Peyer's patch (tissue), 4 donors: Measurements from ENCODE around the gene SDHAF2. TPM values are rescaled to one million over a fixed set of nuclear protein-coding genes. Genes with fewer than 3 reads are reported as not detected.

Source experiments
- DNase-seq, 3 donors: peaks; one replicate each; pipeline ENCODE4 v3.0.0-alpha.2; 2017 to 2019
- H3K27ac ChIP-seq, 4 donors: fragments of 200-600 bp; sonication (generic); one replicate each; pipeline ENCODE4 v1.5.1; 2016 to 2019
- H3K27me3 ChIP-seq, 2 donors: fragments of 200-600 bp; sonication (generic); one replicate each; pipeline ENCODE4 v1.5.1; 2019
- H3K36me3 ChIP-seq, 3 donors: fragments of 200-600 bp; sonication (generic); one replicate each; pipeline ENCODE4 v1.5.1; 2016 to 2019
- H3K4me1 ChIP-seq, 4 donors: fragments of 200-600 bp; sonication (generic); one replicate each; pipeline ENCODE4 v1.5.1; 2016 to 2019
- H3K4me3 ChIP-seq, 4 donors: fragments of 200-600 bp; sonication (generic); 1 replicate in 3 of 4; 2 replicates in 1 of 4; pipeline ENCODE4 v1.5.1; 2016 to 2019; ENCODE audit warnings: mild to moderate bottlenecking in 1 of 4
- H3K9me3 ChIP-seq, 4 donors: fragments of 200-600 bp; sonication (generic); one replicate each; pipeline ENCODE4 v1.5.1; 2016 to 2019; ENCODE audit warnings: mild to moderate bottlenecking in 1 of 4
- POLR2A ChIP-seq, 2 donors: fragments of 450-650 bp; IDR thresholded peaks; one replicate each; pipeline ENCODE4 v1.5.1; 2017; ENCODE audit warnings: antibody characterized with exemption in 2 of 2, mild to moderate bottlenecking in 2 of 2, moderate library complexity in 2 of 2
- total RNA-seq, 4 donors: library from RNA; depleted of rRNA; stranded (reverse); fragments of >200 nt; gene quantifications; one replicate each; pipeline ENCODE4 v1.1.0, GENCODE V29; 2016
- TF ChIP-seq, protein P1 (sequence below), 6 experiments: fragments of 450-650 bp in 4 of 6; fragments of 200-600 bp in 2 of 6; sonication (generic) in 1 of 6; IDR thresholded peaks; one replicate each; pipeline ENCODE4 v1.5.1; 2017 to 2019; ENCODE audit warnings: antibody characterized with exemption in 6 of 6, mild to moderate bottlenecking in 3 of 6, moderate library complexity in 1 of 6

The SDHAF2 gene
- total RNA-seq, 4 donors from 2014 or later = 54.5 to 92.4 (median 70.5) TPM

DNA sequence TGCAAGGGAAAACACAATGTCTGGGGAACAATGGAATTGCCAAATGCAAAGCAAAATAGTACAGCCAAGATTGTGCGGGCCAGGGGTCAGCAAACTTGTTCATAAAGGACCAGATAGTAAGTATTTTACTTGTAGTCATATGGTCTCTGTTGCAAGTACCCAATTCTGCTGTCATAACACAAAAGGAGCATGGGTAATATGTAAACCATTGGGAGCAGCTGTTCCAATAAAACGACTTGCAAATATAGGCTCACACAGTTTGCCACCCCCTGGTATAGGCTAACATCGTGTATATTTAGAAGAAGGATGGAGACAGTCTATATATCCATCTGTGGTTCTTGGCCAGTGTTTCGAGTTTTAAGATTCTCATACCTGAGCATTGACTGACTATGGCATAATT lies 15.6 kb downstream of the SDHAF2 start:
- H3K27me3 ChIP-seq = no peaks in the 10 kb centered on the region
- H3K36me3 ChIP-seq = peaks cover 0 to 78% (median 0%) of the 10 kb centered on the region in 3 donors
- H3K4me1 ChIP-seq = no peaks in the 10 kb centered on the region
- DNase-seq = no peak
- H3K27ac ChIP-seq = no peak overlapping the region
- no peaks in the 10 kb centered on the region for H3K9me3 ChIP-seq
- no peak overlapping the region for H3K4me3 ChIP-seq
- TF ChIP-seq, protein P1, sequence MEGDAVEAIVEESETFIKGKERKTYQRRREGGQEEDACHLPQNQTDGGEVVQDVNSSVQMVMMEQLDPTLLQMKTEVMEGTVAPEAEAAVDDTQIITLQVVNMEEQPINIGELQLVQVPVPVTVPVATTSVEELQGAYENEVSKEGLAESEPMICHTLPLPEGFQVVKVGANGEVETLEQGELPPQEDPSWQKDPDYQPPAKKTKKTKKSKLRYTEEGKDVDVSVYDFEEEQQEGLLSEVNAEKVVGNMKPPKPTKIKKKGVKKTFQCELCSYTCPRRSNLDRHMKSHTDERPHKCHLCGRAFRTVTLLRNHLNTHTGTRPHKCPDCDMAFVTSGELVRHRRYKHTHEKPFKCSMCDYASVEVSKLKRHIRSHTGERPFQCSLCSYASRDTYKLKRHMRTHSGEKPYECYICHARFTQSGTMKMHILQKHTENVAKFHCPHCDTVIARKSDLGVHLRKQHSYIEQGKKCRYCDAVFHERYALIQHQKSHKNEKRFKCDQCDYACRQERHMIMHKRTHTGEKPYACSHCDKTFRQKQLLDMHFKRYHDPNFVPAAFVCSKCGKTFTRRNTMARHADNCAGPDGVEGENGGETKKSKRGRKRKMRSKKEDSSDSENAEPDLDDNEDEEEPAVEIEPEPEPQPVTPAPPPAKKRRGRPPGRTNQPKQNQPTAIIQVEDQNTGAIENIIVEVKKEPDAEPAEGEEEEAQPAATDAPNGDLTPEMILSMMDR (IDR thresholded peaks at IDR 0.05) = no peak
- TF ChIP-seq POLR2A (IDR thresholded peaks at IDR 0.05) = no peak

DNA sequence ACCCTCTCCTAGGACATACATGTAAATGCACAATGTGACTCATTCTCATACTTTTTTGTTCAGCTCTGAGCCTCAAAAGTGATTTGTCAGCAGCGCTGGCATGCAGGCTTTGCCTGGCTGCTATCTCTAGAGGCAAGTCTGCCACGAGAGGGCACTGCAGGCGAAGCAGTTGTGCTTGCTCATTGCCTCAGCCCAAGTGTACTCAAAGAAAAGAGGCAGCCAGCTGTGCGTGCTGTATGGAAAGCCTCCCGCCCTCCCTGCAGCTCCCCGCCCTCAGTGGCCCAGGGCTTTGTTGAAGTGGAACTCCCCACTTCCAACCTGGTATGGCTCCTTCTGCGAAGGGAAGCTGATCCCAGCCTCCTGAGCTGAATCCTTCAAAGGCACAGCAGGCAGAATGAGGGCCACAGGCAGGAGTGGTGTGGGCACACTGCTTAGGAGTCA lies 16.3 kb downstream of the SDHAF2 start:
- H3K27ac ChIP-seq = no peak overlapping the region
- TF ChIP-seq POLR2A (IDR thresholded peaks at IDR 0.05) = no peak
- TF ChIP-seq, protein P1 (IDR thresholded peaks at IDR 0.05) = peak in 4 of 6 experiments; percentile 76 to 84 (median 80)
- no peaks in the 10 kb centered on the region for H3K4me1 ChIP-seq
- H3K9me3 ChIP-seq = no peaks in the 10 kb centered on the region
- H3K36me3 ChIP-seq = peaks cover 0 to 75% (median 0%) of the 10 kb centered on the region in 3 donors
- H3K27me3 ChIP-seq = no peaks in the 10 kb centered on the region
- H3K4me3 ChIP-seq = no peak overlapping the region
- DNase-seq = peak; percentile 69 to 90 (median 89)

DNA sequence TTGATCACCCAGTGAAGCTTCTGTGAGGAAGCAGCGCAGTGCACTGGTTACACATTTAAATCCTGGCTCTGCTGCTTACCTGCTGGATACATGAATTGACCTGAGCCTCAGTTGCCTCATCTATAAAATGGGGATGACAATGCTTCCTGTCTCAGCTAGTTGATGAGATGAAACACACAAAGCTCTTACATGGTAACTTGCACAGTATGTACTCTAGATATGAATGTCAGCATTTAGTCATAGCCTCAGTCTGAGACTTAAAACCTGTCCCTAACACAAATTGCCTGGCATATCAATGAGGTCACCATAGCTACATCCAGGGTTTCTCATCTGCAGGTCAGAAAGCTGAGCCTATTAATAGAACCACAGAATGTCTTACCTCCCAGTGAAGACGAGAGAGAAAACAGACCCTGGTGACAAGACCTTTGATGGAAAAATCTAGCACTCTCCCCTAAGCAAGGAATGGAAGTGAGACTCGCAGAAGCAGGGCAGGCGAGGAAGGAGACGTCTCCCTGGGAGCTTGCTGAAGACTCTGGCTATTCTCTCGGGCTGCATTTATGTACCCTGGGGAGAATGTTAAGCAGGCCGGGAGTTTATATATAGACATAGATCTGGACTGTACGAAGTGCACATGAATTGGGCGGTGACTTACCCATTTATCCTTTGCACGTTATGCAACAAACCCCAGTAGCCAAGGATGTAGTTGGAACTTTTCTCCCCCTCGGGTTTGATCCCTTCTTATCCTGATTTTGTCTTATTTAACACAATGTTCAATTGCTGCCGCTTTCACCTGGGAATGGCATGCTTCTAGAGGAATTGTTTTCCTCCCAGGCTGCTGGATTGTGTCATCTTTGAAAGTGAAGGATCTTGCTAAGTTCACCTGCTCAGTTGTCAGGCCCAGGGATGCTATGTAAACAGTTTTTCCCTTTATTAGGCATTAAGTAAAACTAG lies 18.0 kb downstream of the SDHAF2 start:
- H3K27ac ChIP-seq = peak overlapping the region in 1 of 4 donors; percentile 58
- H3K4me1 ChIP-seq = no peaks in the 10 kb centered on the region
- DNase-seq = no peak
- peaks cover 0 to 70% (median 0%) of the 10 kb centered on the region in 3 donors for H3K36me3 ChIP-seq
- H3K27me3 ChIP-seq = no peaks in the 10 kb centered on the region
- no peak overlapping the region for H3K4me3 ChIP-seq
- H3K9me3 ChIP-seq = no peaks in the 10 kb centered on the region
- no peak for TF ChIP-seq POLR2A (IDR thresholded peaks at IDR 0.05)
- TF ChIP-seq, protein P1 (IDR thresholded peaks at IDR 0.05) = no peak

DNA sequence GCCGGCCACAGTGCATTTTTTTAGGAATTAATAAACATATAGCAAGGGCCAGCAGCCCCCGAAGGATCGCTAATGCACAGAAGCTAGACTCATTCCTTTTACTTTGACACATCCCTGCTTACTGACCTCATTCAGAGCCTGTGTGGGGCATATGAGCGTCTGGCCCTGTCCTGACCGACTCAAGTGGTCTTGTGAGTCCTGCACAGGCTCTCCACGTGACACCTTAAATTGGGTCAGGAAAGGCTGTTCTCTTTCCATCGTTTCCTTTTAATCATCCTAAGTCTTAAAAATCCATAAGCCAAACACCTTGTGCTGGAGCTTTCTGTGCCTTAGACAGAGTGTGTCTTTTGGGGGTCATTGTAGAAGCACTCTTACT lies 18.6 kb downstream of the SDHAF2 start:
- no peaks in the 10 kb centered on the region for H3K9me3 ChIP-seq
- no peak overlapping the region for H3K4me3 ChIP-seq
- H3K36me3 ChIP-seq = peaks cover 0 to 67% (median 0%) of the 10 kb centered on the region in 3 donors
- no peaks in the 10 kb centered on the region for H3K4me1 ChIP-seq
- TF ChIP-seq POLR2A (IDR thresholded peaks at IDR 0.05) = no peak
- TF ChIP-seq, protein P1 (IDR thresholded peaks at IDR 0.05) = no peak
- no peaks in the 10 kb centered on the region for H3K27me3 ChIP-seq
- no peak for DNase-seq
- peak overlapping the region in 1 of 4 donors; percentile 58 for H3K27ac ChIP-seq

DNA sequence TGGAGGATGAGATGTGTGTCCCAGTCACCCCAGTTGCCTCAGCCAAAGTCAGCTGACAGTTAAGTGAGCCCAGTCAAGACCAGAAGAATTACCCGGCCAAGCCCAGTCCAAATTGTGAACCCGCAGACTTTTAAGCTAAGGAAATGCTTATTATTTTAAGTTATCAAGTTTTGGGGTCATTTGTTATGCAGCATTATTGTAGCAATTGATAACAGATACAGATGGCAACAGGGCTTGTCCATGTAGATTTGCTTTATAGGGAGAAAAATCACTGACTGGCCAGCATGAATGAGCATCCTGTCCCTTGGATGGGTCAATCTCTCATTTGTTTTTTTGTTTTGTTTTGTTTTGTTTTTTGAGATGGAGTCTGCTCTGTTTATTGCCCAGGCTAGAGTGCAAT lies 22.9 kb downstream of the SDHAF2 start:
- Histone ChIP-seq H3K4me3 (no peak overlapping the region), H3K9me3 (no peaks in the 10 kb centered on the region), H3K27me3 (no peaks in the 10 kb centered on the region), H3K4me1 (no peaks in the 10 kb centered on the region), H3K27ac (no peak overlapping the region), H3K36me3 (peaks cover 0 to 30% (median 0%) of the 10 kb centered on the region in 3 donors)
- TF ChIP-seq, protein P1 (IDR thresholded peaks at IDR 0.05) = no peak
- no peak for TF ChIP-seq POLR2A (IDR thresholded peaks at IDR 0.05)
- no peak for DNase-seq
